ENCODE results near the gene TMEM185A.

- TF ChIP-seq, protein P1, sequence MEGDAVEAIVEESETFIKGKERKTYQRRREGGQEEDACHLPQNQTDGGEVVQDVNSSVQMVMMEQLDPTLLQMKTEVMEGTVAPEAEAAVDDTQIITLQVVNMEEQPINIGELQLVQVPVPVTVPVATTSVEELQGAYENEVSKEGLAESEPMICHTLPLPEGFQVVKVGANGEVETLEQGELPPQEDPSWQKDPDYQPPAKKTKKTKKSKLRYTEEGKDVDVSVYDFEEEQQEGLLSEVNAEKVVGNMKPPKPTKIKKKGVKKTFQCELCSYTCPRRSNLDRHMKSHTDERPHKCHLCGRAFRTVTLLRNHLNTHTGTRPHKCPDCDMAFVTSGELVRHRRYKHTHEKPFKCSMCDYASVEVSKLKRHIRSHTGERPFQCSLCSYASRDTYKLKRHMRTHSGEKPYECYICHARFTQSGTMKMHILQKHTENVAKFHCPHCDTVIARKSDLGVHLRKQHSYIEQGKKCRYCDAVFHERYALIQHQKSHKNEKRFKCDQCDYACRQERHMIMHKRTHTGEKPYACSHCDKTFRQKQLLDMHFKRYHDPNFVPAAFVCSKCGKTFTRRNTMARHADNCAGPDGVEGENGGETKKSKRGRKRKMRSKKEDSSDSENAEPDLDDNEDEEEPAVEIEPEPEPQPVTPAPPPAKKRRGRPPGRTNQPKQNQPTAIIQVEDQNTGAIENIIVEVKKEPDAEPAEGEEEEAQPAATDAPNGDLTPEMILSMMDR (IDR thresholded peaks at IDR 0.05): no peak
- no peak for TF ChIP-seq POLR2A (IDR thresholded peaks at IDR 0.05)
Measured at GRCh38 chrX:149569770-149570169, 61.8 kb downstream of the TMEM185A start.

All from prostate gland (tissue), 2 donors.